Measurements from ENCODE around the gene C2orf78. TPM values are rescaled to one million over a fixed set of nuclear protein-coding genes. Genes with fewer than 3 reads are reported as not detected.

C2orf78 gene
- total and polyA plus RNA-seq, 9 of the 15 experiments (the other 6 are each of a cell fraction or from before 2014, with no cell fraction given): 0.04 to 0.28 (median 0.20) TPM

DNA sequence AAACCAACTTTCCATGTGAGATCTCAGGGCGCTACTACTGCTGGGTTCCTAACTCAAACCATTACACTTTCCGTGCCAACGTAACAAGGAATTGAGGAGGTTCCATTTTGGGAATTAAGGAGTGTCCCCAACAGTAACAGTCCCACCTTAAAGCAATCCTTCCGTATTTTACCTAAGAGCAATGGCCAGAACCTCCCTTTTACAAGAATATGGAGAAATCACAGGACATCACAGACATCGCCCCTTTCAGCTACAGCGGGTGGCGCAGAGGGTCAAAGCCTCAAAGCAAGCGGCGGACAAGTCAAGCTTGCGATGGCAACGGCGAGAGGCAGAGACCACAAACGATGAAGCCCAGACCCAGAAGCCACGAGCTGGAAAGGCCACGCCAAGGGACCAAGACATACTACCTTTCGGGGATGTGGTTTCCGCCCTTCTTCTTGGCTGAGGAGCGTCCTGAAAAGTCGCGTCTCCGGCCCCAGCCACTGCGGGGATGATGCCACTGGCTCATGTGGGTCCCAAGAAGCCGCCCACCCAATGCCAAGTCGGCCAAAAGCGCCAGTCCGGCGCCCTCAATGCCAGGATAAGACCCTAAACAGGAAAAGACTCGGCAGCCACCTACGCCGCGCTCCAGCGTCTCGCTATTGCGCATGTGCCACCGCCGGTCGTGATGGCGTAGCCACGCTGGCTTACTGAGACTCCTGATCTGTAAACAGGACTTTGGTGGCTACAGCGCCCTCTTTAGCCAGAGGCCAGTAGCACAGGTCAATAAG, 4.3 kb upstream of the C2orf78 start, which contains the start of gene DUSP11 (continued):
- TF ChIP-seq, protein P1, sequence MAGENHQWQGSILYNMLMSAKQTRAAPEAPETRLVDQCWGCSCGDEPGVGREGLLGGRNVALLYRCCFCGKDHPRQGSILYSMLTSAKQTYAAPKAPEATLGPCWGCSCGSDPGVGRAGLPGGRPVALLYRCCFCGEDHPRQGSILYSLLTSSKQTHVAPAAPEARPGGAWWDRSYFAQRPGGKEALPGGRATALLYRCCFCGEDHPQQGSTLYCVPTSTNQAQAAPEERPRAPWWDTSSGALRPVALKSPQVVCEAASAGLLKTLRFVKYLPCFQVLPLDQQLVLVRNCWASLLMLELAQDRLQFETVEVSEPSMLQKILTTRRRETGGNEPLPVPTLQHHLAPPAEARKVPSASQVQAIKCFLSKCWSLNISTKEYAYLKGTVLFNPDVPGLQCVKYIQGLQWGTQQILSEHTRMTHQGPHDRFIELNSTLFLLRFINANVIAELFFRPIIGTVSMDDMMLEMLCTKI (IDR thresholded peaks at IDR 0.05; ENCODE audit: partially characterized antibody): no peak
- no peak for TF ChIP-seq GTF2F1 (IDR thresholded peaks at IDR 0.05; ENCODE audit: low read depth, low read length)
- no peak; the same call in 1 of the 2 replicates for TF ChIP-seq ZNF232 (CRISPR knock-in tag; IDR thresholded peaks at IDR 0.05)
- TF ChIP-seq SUPT5H (IDR thresholded peaks at IDR 0.05): peak; percentile 91
- TF ChIP-seq, protein P2, sequence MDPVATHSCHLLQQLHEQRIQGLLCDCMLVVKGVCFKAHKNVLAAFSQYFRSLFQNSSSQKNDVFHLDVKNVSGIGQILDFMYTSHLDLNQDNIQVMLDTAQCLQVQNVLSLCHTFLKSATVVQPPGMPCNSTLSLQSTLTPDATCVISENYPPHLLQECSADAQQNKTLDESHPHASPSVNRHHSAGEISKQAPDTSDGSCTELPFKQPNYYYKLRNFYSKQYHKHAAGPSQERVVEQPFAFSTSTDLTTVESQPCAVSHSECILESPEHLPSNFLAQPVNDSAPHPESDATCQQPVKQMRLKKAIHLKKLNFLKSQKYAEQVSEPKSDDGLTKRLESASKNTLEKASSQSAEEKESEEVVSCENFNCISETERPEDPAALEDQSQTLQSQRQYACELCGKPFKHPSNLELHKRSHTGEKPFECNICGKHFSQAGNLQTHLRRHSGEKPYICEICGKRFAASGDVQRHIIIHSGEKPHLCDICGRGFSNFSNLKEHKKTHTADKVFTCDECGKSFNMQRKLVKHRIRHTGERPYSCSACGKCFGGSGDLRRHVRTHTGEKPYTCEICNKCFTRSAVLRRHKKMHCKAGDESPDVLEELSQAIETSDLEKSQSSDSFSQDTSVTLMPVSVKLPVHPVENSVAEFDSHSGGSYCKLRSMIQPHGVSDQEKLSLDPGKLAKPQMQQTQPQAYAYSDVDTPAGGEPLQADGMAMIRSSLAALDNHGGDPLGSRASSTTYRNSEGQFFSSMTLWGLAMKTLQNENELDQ (CRISPR knock-in tag; IDR thresholded peaks at IDR 0.05; ENCODE audit: borderline replicate concordance): no peak
- TF ChIP-seq, protein P3, sequence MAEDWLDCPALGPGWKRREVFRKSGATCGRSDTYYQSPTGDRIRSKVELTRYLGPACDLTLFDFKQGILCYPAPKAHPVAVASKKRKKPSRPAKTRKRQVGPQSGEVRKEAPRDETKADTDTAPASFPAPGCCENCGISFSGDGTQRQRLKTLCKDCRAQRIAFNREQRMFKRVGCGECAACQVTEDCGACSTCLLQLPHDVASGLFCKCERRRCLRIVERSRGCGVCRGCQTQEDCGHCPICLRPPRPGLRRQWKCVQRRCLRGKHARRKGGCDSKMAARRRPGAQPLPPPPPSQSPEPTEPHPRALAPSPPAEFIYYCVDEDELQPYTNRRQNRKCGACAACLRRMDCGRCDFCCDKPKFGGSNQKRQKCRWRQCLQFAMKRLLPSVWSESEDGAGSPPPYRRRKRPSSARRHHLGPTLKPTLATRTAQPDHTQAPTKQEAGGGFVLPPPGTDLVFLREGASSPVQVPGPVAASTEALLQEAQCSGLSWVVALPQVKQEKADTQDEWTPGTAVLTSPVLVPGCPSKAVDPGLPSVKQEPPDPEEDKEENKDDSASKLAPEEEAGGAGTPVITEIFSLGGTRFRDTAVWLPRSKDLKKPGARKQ (CRISPR knock-in tag; IDR thresholded peaks at IDR 0.05): no peak
- no peak for TF ChIP-seq CBX2 (IDR thresholded peaks at IDR 0.05; ENCODE audit: insufficient read depth, low read length, poor library complexity, severe bottlenecking)
- peak; percentile 62; the same call in 1 of the 2 replicates for TF ChIP-seq MBD2 (IDR thresholded peaks at IDR 0.05; ENCODE audit: borderline replicate concordance, low read depth)
- TF ChIP-seq NR2C2 (CRISPR knock-in tag; IDR thresholded peaks at IDR 0.05): 0 out of 2 replicates have a peak, but pooled peaks have one; percentile 15
- TF ChIP-seq NR2C2 (tag; IDR thresholded peaks at IDR 0.05): peak; percentile 41; the same call in 1 of the 2 replicates
- TF ChIP-seq POLR3G (IDR thresholded peaks at IDR 0.05; ENCODE audit: extremely low read depth, insufficient read length, insufficient replicate concordance): no peak
- TF ChIP-seq ZNF717 (CRISPR knock-in tag; IDR thresholded peaks at IDR 0.05): no peak
- no peak for TF ChIP-seq SP1 (CRISPR knock-in tag; IDR thresholded peaks at IDR 0.05)
- TF ChIP-seq, protein P4, sequence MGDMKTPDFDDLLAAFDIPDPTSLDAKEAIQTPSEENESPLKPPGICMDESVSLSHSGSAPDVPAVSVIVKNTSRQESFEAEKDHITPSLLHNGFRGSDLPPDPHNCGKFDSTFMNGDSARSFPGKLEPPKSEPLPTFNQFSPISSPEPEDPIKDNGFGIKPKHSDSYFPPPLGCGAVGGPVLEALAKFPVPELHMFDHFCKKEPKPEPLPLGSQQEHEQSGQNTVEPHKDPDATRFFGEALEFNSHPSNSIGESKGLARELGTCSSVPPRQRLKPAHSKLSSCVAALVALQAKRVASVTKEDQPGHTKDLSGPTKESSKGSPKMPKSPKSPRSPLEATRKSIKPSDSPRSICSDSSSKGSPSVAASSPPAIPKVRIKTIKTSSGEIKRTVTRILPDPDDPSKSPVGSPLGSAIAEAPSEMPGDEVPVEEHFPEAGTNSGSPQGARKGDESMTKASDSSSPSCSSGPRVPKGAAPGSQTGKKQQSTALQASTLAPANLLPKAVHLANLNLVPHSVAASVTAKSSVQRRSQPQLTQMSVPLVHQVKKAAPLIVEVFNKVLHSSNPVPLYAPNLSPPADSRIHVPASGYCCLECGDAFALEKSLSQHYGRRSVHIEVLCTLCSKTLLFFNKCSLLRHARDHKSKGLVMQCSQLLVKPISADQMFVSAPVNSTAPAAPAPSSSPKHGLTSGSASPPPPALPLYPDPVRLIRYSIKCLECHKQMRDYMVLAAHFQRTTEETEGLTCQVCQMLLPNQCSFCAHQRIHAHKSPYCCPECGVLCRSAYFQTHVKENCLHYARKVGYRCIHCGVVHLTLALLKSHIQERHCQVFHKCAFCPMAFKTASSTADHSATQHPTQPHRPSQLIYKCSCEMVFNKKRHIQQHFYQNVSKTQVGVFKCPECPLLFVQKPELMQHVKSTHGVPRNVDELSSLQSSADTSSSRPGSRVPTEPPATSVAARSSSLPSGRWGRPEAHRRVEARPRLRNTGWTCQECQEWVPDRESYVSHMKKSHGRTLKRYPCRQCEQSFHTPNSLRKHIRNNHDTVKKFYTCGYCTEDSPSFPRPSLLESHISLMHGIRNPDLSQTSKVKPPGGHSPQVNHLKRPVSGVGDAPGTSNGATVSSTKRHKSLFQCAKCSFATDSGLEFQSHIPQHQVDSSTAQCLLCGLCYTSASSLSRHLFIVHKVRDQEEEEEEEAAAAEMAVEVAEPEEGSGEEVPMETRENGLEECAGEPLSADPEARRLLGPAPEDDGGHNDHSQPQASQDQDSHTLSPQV (IDR thresholded peaks at IDR 0.05): no peak
- TF ChIP-seq SRSF7 (optimal IDR thresholded peaks at IDR 0.05; ENCODE audit: low read depth, low read length): no peak
- TF ChIP-seq, protein P5, sequence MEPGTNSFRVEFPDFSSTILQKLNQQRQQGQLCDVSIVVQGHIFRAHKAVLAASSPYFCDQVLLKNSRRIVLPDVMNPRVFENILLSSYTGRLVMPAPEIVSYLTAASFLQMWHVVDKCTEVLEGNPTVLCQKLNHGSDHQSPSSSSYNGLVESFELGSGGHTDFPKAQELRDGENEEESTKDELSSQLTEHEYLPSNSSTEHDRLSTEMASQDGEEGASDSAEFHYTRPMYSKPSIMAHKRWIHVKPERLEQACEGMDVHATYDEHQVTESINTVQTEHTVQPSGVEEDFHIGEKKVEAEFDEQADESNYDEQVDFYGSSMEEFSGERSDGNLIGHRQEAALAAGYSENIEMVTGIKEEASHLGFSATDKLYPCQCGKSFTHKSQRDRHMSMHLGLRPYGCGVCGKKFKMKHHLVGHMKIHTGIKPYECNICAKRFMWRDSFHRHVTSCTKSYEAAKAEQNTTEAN (CRISPR knock-in tag; IDR thresholded peaks at IDR 0.05): no peak
